ENCODE data around the gene CFAP65.

CFAP65 gene

GRCh38 chr2:219041252-219041651 lies at the start of gene CFAP65:
TSS of gene CFAP65 (minus strand) at chr2:219041516. CDS start at chr2:219039048, 2,468 bp downstream.
- peak within 1 kb of the TSS; percentile 75 for H2AFZ ChIP-seq (ENCODE audit: low read depth, low read length)
- peaks cover 9% of the 10 kb centered on the region for H3K4me1 ChIP-seq (ENCODE audit: insufficient read depth, low read length)
- no peaks in the 10 kb centered on the region for H3K36me3 ChIP-seq (ENCODE audit: insufficient read depth, low read length)
- H3K4me3 ChIP-seq (ENCODE audit: low read length): peak within 1 kb of the TSS; percentile 87
- no peaks in the 10 kb centered on the region for H3K9me3 ChIP-seq (ENCODE audit: low read length)
- H3K27me3 ChIP-seq (ENCODE audit: insufficient read depth, low read length): peaks cover 3% of the 10 kb centered on the region

- H2AFZ ChIP-seq (ENCODE audit: low read depth, low read length): no peak overlapping the region
- H3K9me3 ChIP-seq (ENCODE audit: low read length): no peaks in the 10 kb centered on the region
- H3K4me3 ChIP-seq (ENCODE audit: low read length): no peak overlapping the region
- H3K36me3 ChIP-seq (ENCODE audit: insufficient read depth, low read length): no peaks in the 10 kb centered on the region
- no peaks in the 10 kb centered on the region for H3K27me3 ChIP-seq (ENCODE audit: insufficient read depth, low read length)
- peaks cover 11% of the 10 kb centered on the region for H3K4me1 ChIP-seq (ENCODE audit: insufficient read depth, low read length)
These were observed 49.4 kb upstream of the CFAP65 start for GRCh38 chr2:219090436-219091299.

- H3K4me1 ChIP-seq (ENCODE audit: insufficient read depth, low read length): peaks cover 9% of the 10 kb centered on the region
- no peaks in the 10 kb centered on the region for H3K9me3 ChIP-seq (ENCODE audit: low read length)
- H2AFZ ChIP-seq (ENCODE audit: low read depth, low read length): no peak overlapping the region
- H3K4me3 ChIP-seq (ENCODE audit: low read length): no peak overlapping the region
- H3K27me3 ChIP-seq (ENCODE audit: insufficient read depth, low read length): no peaks in the 10 kb centered on the region
- no peaks in the 10 kb centered on the region for H3K36me3 ChIP-seq (ENCODE audit: insufficient read depth, low read length)
These were observed 48.0 kb upstream of the CFAP65 start for GRCh38 chr2:219089330-219089729.

GRCh38 chr2:219087848-219088247 lies 46.5 kb upstream of the CFAP65 start:
- no peak overlapping the region for H2AFZ ChIP-seq (ENCODE audit: low read depth, low read length)
- H3K4me3 ChIP-seq (ENCODE audit: low read length): no peak overlapping the region
- H3K27me3 ChIP-seq (ENCODE audit: insufficient read depth, low read length): no peaks in the 10 kb centered on the region
- H3K9me3 ChIP-seq (ENCODE audit: low read length): no peaks in the 10 kb centered on the region
- H3K4me1 ChIP-seq (ENCODE audit: insufficient read depth, low read length): peaks cover 9% of the 10 kb centered on the region
- no peaks in the 10 kb centered on the region for H3K36me3 ChIP-seq (ENCODE audit: insufficient read depth, low read length)

- Histone ChIP-seq H3K27me3 (ENCODE audit: insufficient read depth, low read length) (no peaks in the 10 kb centered on the region), H3K4me3 (ENCODE audit: low read length) (no peak overlapping the region), H3K36me3 (ENCODE audit: insufficient read depth, low read length) (no peaks in the 10 kb centered on the region), H3K9me3 (ENCODE audit: low read length) (no peaks in the 10 kb centered on the region), H3K4me1 (ENCODE audit: insufficient read depth, low read length) (peaks cover 9% of the 10 kb centered on the region), H2AFZ (ENCODE audit: low read depth, low read length) (no peak overlapping the region)
These were observed 46.0 kb upstream of the CFAP65 start for GRCh38 chr2:219087361-219087760.

GRCh38 chr2:219086196-219086595 lies 44.9 kb upstream of the CFAP65 start:
- no peak overlapping the region for H2AFZ ChIP-seq (ENCODE audit: low read depth, low read length)
- no peaks in the 10 kb centered on the region for H3K27me3 ChIP-seq (ENCODE audit: insufficient read depth, low read length)
- no peaks in the 10 kb centered on the region for H3K36me3 ChIP-seq (ENCODE audit: insufficient read depth, low read length)
- H3K4me3 ChIP-seq (ENCODE audit: low read length): no peak overlapping the region
- no peaks in the 10 kb centered on the region for H3K9me3 ChIP-seq (ENCODE audit: low read length)
- peaks cover 9% of the 10 kb centered on the region for H3K4me1 ChIP-seq (ENCODE audit: insufficient read depth, low read length)

- Histone ChIP-seq H3K9me3 (ENCODE audit: low read length) (no peaks in the 10 kb centered on the region), H3K27me3 (ENCODE audit: insufficient read depth, low read length) (no peaks in the 10 kb centered on the region), H2AFZ (ENCODE audit: low read depth, low read length) (no peak overlapping the region), H3K4me3 (ENCODE audit: low read length) (no peak overlapping the region), H3K36me3 (ENCODE audit: insufficient read depth, low read length) (no peaks in the 10 kb centered on the region), H3K4me1 (ENCODE audit: insufficient read depth, low read length) (peaks cover 9% of the 10 kb centered on the region)
These were observed 43.5 kb upstream of the CFAP65 start for GRCh38 chr2:219084791-219085190.

GRCh38 chr2:219082332-219082958 lies 41.1 kb upstream of the CFAP65 start:
- H3K4me3 ChIP-seq (ENCODE audit: low read length): no peak overlapping the region
- no peaks in the 10 kb centered on the region for H3K9me3 ChIP-seq (ENCODE audit: low read length)
- H2AFZ ChIP-seq (ENCODE audit: low read depth, low read length): no peak overlapping the region
- H3K36me3 ChIP-seq (ENCODE audit: insufficient read depth, low read length): peaks cover under 1% of the 10 kb centered on the region
- no peaks in the 10 kb centered on the region for H3K27me3 ChIP-seq (ENCODE audit: insufficient read depth, low read length)
- H3K4me1 ChIP-seq (ENCODE audit: insufficient read depth, low read length): peaks cover 8% of the 10 kb centered on the region

- peaks cover 6% of the 10 kb centered on the region for H3K36me3 ChIP-seq (ENCODE audit: insufficient read depth, low read length)
- H3K27me3 ChIP-seq (ENCODE audit: insufficient read depth, low read length): no peaks in the 10 kb centered on the region
- H3K9me3 ChIP-seq (ENCODE audit: low read length): no peaks in the 10 kb centered on the region
- no peak overlapping the region for H3K4me3 ChIP-seq (ENCODE audit: low read length)
- no peak overlapping the region for H2AFZ ChIP-seq (ENCODE audit: low read depth, low read length)
- peaks cover 4% of the 10 kb centered on the region for H3K4me1 ChIP-seq (ENCODE audit: insufficient read depth, low read length)
These were observed 40.5 kb upstream of the CFAP65 start for GRCh38 chr2:219081701-219082331.

- Histone ChIP-seq H2AFZ (ENCODE audit: low read depth, low read length) (no peak overlapping the region), H3K4me3 (ENCODE audit: low read length) (no peak overlapping the region), H3K9me3 (ENCODE audit: low read length) (no peaks in the 10 kb centered on the region), H3K27me3 (ENCODE audit: insufficient read depth, low read length) (no peaks in the 10 kb centered on the region), H3K4me1 (ENCODE audit: insufficient read depth, low read length) (no peaks in the 10 kb centered on the region), H3K36me3 (ENCODE audit: insufficient read depth, low read length) (peaks cover 11% of the 10 kb centered on the region)
These were observed 39.8 kb upstream of the CFAP65 start for GRCh38 chr2:219081096-219081495.

GRCh38 chr2:219079417-219079816 lies 38.1 kb upstream of the CFAP65 start:
- Histone ChIP-seq H3K4me3 (ENCODE audit: low read length) (no peak overlapping the region), H3K27me3 (ENCODE audit: insufficient read depth, low read length) (no peaks in the 10 kb centered on the region), H2AFZ (ENCODE audit: low read depth, low read length) (no peak overlapping the region), H3K4me1 (ENCODE audit: insufficient read depth, low read length) (no peaks in the 10 kb centered on the region), H3K9me3 (ENCODE audit: low read length) (no peaks in the 10 kb centered on the region), H3K36me3 (ENCODE audit: insufficient read depth, low read length) (peaks cover 16% of the 10 kb centered on the region)

- Histone ChIP-seq H3K4me3 (ENCODE audit: low read length) (no peak overlapping the region), H3K27me3 (ENCODE audit: insufficient read depth, low read length) (no peaks in the 10 kb centered on the region), H2AFZ (ENCODE audit: low read depth, low read length) (no peak overlapping the region), H3K4me1 (ENCODE audit: insufficient read depth, low read length) (no peaks in the 10 kb centered on the region), H3K9me3 (ENCODE audit: low read length) (no peaks in the 10 kb centered on the region), H3K36me3 (ENCODE audit: insufficient read depth, low read length) (peaks cover 16% of the 10 kb centered on the region)
These were observed 37.6 kb upstream of the CFAP65 start for GRCh38 chr2:219078951-219079350.

GRCh38 chr2:219078126-219078525 lies 36.8 kb upstream of the CFAP65 start:
- peaks cover 16% of the 10 kb centered on the region for H3K36me3 ChIP-seq (ENCODE audit: insufficient read depth, low read length)
- H3K4me3 ChIP-seq (ENCODE audit: low read length): no peak overlapping the region
- H2AFZ ChIP-seq (ENCODE audit: low read depth, low read length): no peak overlapping the region
- H3K4me1 ChIP-seq (ENCODE audit: insufficient read depth, low read length): no peaks in the 10 kb centered on the region
- no peaks in the 10 kb centered on the region for H3K27me3 ChIP-seq (ENCODE audit: insufficient read depth, low read length)
- H3K9me3 ChIP-seq (ENCODE audit: low read length): no peaks in the 10 kb centered on the region
